HG02571 (cell line): ENCODE results near the gene NAV2.
"Not testable (repeated sequence)": the region's sequence is repeated elsewhere in the genome, so short reads cannot be mapped to it uniquely, and the experiment has no call there.

ENCODE experiments used
- ATAC-seq: cut with Tn5 transposase; IDR thresholded peaks from one replicate; pipeline ENCODE4 v1.9.1; 2021; ENCODE audit warnings: mild to moderate bottlenecking, moderate library complexity; ENCODE audit not compliant: unreplicated experiment

NAV2 gene

GRCh38 chr11:20066013-20066782, 353.6 kb downstream of the NAV2 start:
- ATAC-seq, result no peak

- ATAC-seq, result no peak
These were observed 354.1 kb downstream of the NAV2 start for GRCh38 chr11:20066783-20067156.

DNA sequence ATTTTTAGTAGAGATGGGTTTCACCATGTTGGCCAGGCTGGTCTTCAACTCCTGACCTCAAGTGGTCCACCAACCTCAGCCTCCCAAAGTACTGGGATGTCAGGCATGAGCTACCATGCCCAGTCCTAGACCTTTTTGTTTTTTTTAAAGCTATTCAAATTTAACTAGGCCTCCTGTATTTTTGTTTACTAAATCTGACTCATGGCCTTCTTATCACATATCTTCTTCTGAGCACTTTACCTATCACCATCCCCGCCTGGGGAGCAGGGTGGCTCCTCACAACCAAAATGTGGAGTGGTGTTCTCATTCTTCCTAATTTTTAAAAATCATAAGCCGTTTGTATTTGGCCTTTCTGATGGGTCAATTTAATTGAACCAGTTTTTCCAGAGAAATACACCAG, 355.0 kb downstream of the NAV2 start:
- no peak for ATAC-seq

DNA sequence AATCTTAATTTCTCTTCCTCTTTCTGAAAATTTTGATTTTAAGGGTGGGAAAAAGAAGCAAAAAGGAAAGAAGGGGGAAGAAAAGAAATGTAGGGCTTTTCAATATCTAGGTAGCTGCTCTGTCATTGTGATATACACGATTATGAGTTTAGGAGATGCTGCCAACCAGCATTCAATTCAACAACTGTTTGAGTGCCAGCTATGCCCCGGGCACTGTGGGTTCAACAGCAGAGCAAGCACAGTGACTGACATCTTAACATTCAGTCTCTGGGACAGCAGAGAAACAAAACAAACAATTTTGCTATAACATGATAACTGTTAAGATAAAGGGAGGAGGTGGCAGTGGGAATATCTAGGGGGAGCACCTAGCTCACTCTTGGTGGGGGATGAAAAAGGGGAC, 356.1 kb downstream of the NAV2 start:
- ATAC-seq, result no peak

DNA sequence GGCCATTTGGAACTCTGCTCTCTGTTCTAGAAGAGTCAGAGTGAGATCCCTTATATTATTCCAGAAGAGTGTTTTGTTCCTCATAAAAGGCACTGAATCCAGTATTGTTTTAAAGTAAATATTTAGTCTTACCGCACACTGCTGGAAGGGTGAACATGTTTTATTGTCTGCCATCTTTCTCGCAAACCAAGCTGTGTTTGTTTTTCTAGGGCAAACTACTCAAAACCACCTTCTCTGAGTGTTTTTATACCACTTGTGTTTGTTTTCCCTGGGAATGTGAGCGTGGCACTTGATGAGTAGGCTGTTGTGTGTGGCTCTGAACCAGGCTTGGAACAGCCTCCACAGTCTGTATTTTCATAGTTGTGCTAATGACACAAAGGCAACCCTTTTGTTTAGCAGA, 357.8 kb downstream of the NAV2 start:
- no peak for ATAC-seq

DNA sequence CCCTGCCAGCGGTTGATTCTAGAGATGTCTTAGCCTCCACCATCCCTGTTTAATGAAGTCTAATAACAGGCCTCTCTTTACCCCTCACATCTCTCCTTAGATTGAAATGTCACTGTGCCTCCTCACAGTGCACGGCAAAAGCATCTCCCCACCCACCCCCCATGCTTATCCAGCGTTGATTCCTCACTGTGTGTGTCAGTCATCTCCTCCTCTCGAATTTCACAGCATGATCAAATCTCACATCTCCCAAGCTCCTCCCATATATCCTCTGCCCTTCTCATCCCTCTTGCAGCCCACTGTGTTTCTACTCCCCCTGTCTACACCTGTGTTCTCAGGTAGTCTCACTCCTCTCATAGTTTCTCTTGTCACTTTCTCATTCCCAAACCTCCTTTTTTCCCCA, 363.0 kb downstream of the NAV2 start:
- ATAC-seq, result no peak

- ATAC-seq, result no peak
These were observed 366.2 kb downstream of the NAV2 start for GRCh38 chr11:20078846-20079245.

- ATAC-seq, result peak; percentile 79
These were observed 367.5 kb downstream of the NAV2 start for GRCh38 chr11:20080032-20080685.

DNA sequence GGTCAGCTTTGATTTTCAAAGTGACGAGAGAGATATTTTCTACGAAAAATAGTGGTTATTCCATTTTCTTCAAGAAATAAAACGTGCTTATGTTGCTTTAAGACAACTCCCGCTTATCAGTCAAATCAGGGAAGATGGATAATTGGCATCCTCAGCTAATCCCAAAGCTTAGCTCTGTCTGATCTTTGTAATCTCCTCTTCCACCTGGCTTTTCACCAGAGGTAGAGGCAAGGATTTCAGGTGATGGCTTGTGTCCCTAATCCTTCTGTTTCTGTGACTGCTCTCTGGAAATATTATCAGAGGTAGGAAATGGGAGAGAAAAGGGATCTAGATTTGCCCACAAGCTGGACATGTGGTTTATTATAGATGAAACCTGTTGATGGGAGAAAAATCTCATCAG, 368.7 kb downstream of the NAV2 start:
- no peak for ATAC-seq

DNA sequence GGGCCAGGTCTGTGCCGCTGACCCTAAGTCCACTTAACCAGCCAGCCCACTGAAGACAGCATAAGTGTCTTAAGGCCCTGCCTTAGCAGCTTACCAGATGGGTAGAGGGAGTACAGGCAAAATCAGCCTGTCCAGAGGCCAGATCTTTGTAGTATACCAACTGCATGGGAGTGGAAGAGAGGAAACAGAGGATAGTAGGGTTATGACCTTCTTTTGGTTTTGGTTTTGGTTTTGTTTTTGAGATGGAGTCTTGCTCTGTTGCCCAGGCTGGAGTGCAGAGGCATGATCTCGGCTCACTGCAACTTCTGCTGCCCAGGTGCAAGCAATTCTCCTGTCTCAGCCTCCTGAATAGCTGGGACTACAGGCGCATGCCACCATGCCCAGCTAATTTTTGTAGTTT, 371.2 kb downstream of the NAV2 start:
- ATAC-seq, result not testable (repeated sequence)

DNA sequence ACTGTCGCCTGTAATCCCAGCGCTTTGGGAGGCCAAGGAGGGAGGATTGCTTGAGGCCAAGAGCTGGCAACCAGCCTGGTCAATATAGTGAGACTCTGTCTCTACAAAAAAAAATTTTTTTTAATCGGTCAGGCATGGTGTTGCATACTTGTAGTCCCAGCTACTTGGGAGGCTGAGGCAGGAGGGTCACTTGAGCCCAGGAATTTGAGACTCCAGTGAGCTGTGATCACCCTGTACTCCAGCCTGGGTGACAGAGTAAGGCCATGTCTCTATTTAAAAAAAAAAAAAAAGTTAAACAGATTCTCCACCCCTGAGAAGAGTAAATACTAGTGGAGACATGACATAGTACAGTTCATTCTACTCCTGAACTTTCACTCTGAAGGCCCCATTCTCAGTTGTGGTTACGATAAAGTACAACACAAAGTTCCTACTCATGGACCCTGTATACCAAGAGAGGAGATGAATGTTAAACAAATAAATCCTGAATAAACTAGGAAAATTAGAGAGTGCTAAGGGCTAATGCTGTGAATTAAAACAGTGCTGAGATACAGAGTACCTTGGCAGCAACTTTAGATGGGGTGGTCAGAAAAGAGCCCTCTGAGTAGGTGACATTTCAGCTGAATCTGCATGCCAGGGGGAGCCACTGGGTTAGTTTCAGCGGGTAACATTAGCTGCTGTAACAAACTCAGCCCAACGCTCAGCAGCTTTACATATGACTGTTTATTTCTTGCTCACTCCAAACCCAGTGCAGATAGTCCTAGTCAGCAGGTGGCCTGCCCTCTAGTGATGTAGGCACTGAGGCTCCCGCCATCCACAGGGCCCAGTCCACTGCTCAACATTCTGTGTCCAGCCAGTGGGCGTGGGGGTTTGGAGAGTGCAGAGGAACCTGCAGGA, 372.5 kb downstream of the NAV2 start:
- ATAC-seq, result no peak

DNA sequence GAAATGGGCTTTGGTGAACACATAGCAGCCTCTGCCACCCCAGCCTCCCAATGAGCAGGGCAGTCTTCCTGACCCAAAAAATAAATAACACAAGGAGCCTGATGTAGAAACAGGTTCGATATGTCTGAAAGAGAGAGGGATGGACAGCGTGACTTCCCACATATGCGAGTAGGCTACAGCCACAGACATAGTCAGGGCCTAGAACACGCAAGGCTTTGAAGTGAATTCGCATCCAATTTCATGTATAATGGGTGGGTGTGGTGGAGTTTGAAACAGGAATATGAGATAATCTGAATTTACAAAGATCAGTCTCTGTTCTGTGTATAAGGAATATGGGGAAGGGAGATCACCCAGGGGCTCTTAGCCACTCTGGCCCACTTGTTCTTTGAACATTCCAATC, 373.3 kb downstream of the NAV2 start:
- ATAC-seq, result no peak

GRCh38 chr11:20087118-20087521, 374.5 kb downstream of the NAV2 start:
- ATAC-seq, result no peak

GRCh38 chr11:20088397-20089225, 376.0 kb downstream of the NAV2 start:
- no peak for ATAC-seq

DNA sequence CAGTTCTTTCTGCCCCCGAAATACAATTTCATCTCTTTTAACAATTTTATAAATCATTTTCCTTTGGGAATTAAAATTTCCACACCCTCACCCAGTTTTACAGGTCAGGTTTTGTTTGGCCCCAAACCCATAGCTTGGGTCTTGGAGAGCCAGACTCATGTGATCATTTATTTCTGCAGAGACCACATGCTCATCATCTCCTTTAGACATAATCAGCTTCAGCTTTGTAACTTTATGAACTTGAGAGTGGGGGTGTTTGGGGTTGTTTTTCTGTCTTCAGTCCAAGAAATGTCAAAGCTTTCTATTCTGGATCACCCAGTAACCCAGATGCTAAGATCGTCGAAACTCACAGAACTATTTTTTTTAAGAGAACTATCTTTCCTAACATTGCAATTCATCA, 376.7 kb downstream of the NAV2 start:
- no peak for ATAC-seq

- ATAC-seq, result no peak
These were observed 377.4 kb downstream of the NAV2 start for GRCh38 chr11:20089796-20090653.

DNA sequence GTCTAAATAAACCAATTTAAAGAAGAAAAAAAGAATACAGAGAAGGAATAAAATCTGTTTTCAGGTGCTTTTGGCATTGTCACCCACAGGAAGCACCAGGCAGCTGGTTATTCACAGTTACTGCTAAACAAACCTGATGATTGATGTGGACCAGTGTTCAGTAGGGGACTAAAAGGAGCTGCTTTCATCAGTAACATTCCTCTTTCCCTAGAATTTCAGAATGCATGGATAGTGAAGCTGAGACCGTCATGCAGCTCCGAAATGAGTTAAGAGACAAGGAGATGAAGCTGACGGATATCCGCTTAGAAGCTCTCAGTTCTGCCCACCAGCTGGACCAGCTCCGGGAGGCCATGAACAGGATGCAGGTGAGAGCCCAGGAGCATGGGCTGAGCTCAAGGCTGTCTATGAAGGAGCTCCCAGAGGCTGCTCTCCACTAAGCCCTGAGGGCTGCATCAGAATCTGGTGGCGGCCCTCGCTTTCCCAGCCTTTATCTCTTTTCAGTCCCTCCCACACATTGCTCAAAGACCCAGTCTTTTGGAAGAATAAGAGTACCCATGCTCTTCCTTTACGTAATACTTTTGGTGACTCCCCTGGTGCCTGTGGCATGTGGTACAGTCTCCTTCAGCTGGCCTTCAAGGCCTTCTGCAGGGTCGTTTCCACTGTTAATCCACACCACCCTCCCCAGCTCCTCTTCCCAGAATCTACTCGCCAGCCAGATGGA, 378.2 kb downstream of the NAV2 start:
- no peak for ATAC-seq

GRCh38 chr11:20093775-20094174, 381.1 kb downstream of the NAV2 start:
- no peak for ATAC-seq

DNA sequence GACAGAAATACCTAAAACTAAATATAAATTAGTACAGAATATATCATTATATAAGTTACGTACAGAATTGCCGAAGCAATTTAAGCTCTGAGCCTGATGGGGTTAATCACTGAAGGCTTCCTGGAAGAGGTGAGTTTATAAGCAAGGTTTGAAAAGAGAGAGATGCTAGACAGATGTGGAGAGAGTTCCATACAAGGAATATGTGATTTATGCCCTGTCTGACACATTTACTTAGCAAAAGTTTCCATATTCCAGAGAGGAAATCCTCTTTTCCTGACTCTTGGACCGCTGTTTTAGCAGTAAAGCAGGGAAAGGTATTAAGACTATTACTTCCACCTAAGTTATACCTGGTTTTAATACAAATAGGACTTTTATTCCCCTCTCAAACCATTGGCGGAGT, 382.6 kb downstream of the NAV2 start:
- ATAC-seq, result no peak
